Measurements from ENCODE around the gene ADRB1. TPM values are rescaled to one million over a fixed set of nuclear protein-coding genes. Genes with fewer than 3 reads are reported as not detected.

ADRB1 gene
- total and polyA plus RNA-seq, 2 of the 4 experiments (the other 2 are of a cell fraction): not detected

DNA sequence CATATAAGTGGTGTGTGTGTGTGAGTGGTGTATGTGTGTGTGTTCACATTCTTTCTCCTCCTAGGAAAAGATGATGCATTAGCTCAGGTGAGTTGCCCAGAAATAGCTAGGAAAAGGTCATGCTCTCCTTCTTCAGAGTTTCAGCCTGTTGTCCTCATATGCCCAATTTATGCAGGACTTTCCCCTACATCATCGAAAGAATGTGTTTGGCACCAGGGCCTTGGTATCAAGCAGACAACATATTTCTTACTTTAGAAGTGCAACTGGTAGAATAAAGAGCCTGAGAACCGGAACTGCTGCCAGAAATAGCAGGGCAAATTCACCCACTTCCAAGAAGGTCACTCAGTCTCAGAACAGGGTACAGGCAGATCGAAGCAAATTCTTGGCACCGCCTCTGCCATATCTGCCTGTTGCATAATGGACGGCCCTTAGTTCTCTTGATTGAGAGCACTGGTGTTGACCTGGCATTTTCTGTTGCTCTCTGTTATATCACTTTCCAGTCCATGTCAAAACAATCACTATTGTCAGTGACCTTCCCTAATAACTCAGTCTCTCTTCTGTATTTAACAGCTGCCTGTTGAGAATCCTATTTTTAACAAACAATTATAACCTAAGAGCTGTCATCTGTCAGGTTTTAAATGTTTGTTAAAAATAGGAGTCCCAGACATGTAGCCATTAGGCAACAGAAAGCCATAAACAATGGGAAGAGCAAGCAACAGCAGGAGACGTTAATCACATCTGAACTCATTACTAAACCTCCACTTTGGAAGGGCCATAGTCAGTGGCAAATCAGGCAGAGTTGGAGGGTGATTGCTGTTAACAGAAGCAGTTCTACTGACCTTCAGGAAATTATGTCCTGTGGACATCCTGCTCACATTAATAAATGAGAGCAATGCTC lies 20.7 kb downstream of the ADRB1 start:
- Histone ChIP-seq H4K91ac (ENCODE audit: insufficient read depth, low read depth, low read length) (no peak overlapping the region), H4K5ac (ENCODE audit: low read depth, low read length) (no peak overlapping the region), H2AFZ (replicated peaks; ENCODE audit: low read length, poor library complexity) (no peak overlapping the region), H4K20me1 (ENCODE audit: insufficient read depth, low read length) (no peaks in the 10 kb centered on the region), H3K4me3 (ENCODE audit: insufficient read depth, low read depth, low read length) (no peak overlapping the region), H3K36me3 (ENCODE audit: control insufficient read depth, insufficient read depth, low read length) (no peaks in the 10 kb centered on the region), H3K56ac (ENCODE audit: extremely low read depth, insufficient read depth, low read length) (no peak overlapping the region), H2BK15ac (ENCODE audit: low read depth, low read length) (no peak overlapping the region), H2AK5ac (ENCODE audit: low read depth, low read length) (no peak overlapping the region), H3K9ac (ENCODE audit: low read depth, low read length) (no peak overlapping the region), H2AK9ac (replicated peaks; ENCODE audit: low read depth, low read length, poor library complexity) (no peak overlapping the region), H3K9me1 (ENCODE audit: insufficient read depth, low read length) (no peaks in the 10 kb centered on the region), H3K14ac (replicated peaks; ENCODE audit: low read depth, low read length) (no peak overlapping the region), H3K23ac (ENCODE audit: low read depth, low read length) (no peak overlapping the region), H3K79me1 (ENCODE audit: low read depth in 1 of 2, low read length in 2 of 2) (no peaks in the 10 kb centered on the region), H4K8ac (ENCODE audit: low read depth in 2 of 2, low read length in 2 of 2) (no peak overlapping the region), H3K4me2 (ENCODE audit: low read depth, low read length) (no peak overlapping the region), H2BK20ac (ENCODE audit: low read depth, low read length) (no peak overlapping the region), H3K27me3 (ENCODE audit: control insufficient read depth, insufficient read depth, low read length) (peaks cover 19% of the 10 kb centered on the region), H3K27ac (ENCODE audit: insufficient read depth, low read length) (no peak overlapping the region), H3K4ac (ENCODE audit: low read depth, low read length) (no peak overlapping the region), H3K9me3 (ENCODE audit: control insufficient read depth, insufficient read depth, low read length) (no peaks in the 10 kb centered on the region), H2BK120ac (ENCODE audit: low read depth, low read length) (no peak overlapping the region), H2BK5ac (ENCODE audit: low read depth, low read length, poor library complexity, severe bottlenecking) (no peak overlapping the region), H3K18ac (ENCODE audit: low read depth, low read length) (no peak overlapping the region), H3K4me1 (ENCODE audit: control insufficient read depth, insufficient read depth, low read length) (no peaks in the 10 kb centered on the region)
- ATAC-seq (ENCODE audit: low read depth): no peak
- dilution Hi-C loops (cut with HindIII; ENCODE audit: low sequenced_read_pairs, unreplicated experiment): no loop called here
- POLR2A ChIA-PET (ENCODE audit: unreplicated experiment): no interaction called here
- no peak for DNase-seq
- intact Hi-C loops (cut with micrococcal nuclease): no loop called here
- BruUV-seq (replicated peaks): no TSS peak
- no CpG with 5 or more reads among the region's 6 CpGs for WGBS, 2 experiments (ENCODE audit: extremely low coverage in 2 of 2, insufficient read length in 1 of 2)
- CTCF ChIA-PET: no interaction called here
- in situ Hi-C loops (cut with MboI; ENCODE audit: low sequenced_read_pairs): no loop called here
- TF ChIP-seq RAD21 (IDR thresholded peaks at IDR 0.05; ENCODE audit: low read length) (no peak), MXI1 (IDR thresholded peaks at IDR 0.05; ENCODE audit: borderline replicate concordance, low read depth, low read length) (no peak), CEBPB (IDR thresholded peaks at IDR 0.05; ENCODE audit: low read depth, low read length) (no peak), NFE2L2 (IDR thresholded peaks at IDR 0.05; ENCODE audit: low read depth, low read length) (no peak), BHLHE40 (IDR thresholded peaks at IDR 0.05; ENCODE audit: low read depth, low read length) (no peak), MAZ (IDR thresholded peaks at IDR 0.05; ENCODE audit: borderline replicate concordance, low read depth, low read length) (no peak), CHD1 (IDR thresholded peaks at IDR 0.05; ENCODE audit: low read depth, low read length) (no peak), SMC3 (IDR thresholded peaks at IDR 0.05; ENCODE audit: low read depth, low read length) (no peak), RFX5 (IDR thresholded peaks at IDR 0.05; ENCODE audit: low read depth, low read length) (no peak), POLR2A (IDR thresholded peaks at IDR 0.05; ENCODE audit: low read depth, low read length) (no peak), RCOR1 (IDR thresholded peaks at IDR 0.05; ENCODE audit: insufficient replicate concordance, low read length) (no peak), MAFK (IDR thresholded peaks at IDR 0.05; ENCODE audit: low read depth, low read length) (no peak)
- TF ChIP-seq, protein P1, sequence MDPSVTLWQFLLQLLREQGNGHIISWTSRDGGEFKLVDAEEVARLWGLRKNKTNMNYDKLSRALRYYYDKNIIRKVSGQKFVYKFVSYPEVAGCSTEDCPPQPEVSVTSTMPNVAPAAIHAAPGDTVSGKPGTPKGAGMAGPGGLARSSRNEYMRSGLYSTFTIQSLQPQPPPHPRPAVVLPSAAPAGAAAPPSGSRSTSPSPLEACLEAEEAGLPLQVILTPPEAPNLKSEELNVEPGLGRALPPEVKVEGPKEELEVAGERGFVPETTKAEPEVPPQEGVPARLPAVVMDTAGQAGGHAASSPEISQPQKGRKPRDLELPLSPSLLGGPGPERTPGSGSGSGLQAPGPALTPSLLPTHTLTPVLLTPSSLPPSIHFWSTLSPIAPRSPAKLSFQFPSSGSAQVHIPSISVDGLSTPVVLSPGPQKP (IDR thresholded peaks at IDR 0.05; ENCODE audit: borderline replicate concordance, low read depth, low read length): no peak
- TF ChIP-seq, protein P2, sequence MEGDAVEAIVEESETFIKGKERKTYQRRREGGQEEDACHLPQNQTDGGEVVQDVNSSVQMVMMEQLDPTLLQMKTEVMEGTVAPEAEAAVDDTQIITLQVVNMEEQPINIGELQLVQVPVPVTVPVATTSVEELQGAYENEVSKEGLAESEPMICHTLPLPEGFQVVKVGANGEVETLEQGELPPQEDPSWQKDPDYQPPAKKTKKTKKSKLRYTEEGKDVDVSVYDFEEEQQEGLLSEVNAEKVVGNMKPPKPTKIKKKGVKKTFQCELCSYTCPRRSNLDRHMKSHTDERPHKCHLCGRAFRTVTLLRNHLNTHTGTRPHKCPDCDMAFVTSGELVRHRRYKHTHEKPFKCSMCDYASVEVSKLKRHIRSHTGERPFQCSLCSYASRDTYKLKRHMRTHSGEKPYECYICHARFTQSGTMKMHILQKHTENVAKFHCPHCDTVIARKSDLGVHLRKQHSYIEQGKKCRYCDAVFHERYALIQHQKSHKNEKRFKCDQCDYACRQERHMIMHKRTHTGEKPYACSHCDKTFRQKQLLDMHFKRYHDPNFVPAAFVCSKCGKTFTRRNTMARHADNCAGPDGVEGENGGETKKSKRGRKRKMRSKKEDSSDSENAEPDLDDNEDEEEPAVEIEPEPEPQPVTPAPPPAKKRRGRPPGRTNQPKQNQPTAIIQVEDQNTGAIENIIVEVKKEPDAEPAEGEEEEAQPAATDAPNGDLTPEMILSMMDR (conservative IDR thresholded peaks at IDR 0.05; ENCODE audit: low read depth, low read length): no peak
- TF ChIP-seq, protein P3, sequence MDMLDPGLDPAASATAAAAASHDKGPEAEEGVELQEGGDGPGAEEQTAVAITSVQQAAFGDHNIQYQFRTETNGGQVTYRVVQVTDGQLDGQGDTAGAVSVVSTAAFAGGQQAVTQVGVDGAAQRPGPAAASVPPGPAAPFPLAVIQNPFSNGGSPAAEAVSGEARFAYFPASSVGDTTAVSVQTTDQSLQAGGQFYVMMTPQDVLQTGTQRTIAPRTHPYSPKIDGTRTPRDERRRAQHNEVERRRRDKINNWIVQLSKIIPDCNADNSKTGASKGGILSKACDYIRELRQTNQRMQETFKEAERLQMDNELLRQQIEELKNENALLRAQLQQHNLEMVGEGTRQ (IDR thresholded peaks at IDR 0.05; ENCODE audit: low read depth, low read length): no peak
